Smooth muscle cell (in vitro differentiated cells): Measurements from ENCODE around the gene M6PR. TPM values are rescaled to one million over a fixed set of nuclear protein-coding genes. Genes with fewer than 3 reads are reported as not detected.
"Not testable (repeated sequence)": the region's sequence is repeated elsewhere in the genome, so short reads cannot be mapped to it uniquely, and the experiment has no call there.

ENCODE experiments used
- DNase-seq: peaks from one replicate; lab custom pipeline; 2025; ENCODE audit not compliant: unreplicated experiment; lab: John Stamatoyannopoulos, UW
- H2AFZ ChIP-seq: fragments of 200-600 bp; sonication (generic); 2 replicates; pipeline ENCODE4 v1.6.0; 2016; ENCODE audit warnings: antibody characterized with exemption, low read depth, mild to moderate bottlenecking
- H3F3A ChIP-seq: fragments of 200-600 bp; sonication (generic); 2 replicates; pipeline ENCODE4 v1.6.0; 2017; ENCODE audit warnings: antibody characterized with exemption, low read depth
- H3K27ac ChIP-seq: fragments of 200-600 bp; sonication (generic); 2 replicates; pipeline ENCODE4 v1.5.1; 2016; ENCODE audit warnings: low read depth, mild to moderate bottlenecking
- H3K27me3 ChIP-seq: fragments of 200-600 bp; sonication (generic); 2 replicates; pipeline ENCODE4 v1.6.1; 2016; ENCODE audit warnings: low read depth, mild to moderate bottlenecking
- H3K36me3 ChIP-seq: fragments of 200-600 bp; sonication (generic); 2 replicates; pipeline ENCODE4 v1.5.1; 2016; ENCODE audit warnings: low read depth
- H3K4me1 ChIP-seq: fragments of 200-600 bp; sonication (generic); 2 replicates; pipeline ENCODE4 v1.5.1; 2016; ENCODE audit warnings: low read depth
- H3K4me2 ChIP-seq: fragments of 200-600 bp; sonication (generic); 2 replicates; pipeline ENCODE4 v1.6.0; 2016; ENCODE audit warnings: mild to moderate bottlenecking
- H3K4me3 ChIP-seq: fragments of 200-600 bp; sonication (generic); 2 replicates; pipeline ENCODE4 v1.5.1; 2016; ENCODE audit warnings: mild to moderate bottlenecking
- H3K79me2 ChIP-seq: fragments of 200-600 bp; sonication (generic); 2 replicates; pipeline ENCODE4 v1.6.0; 2016; ENCODE audit warnings: low read depth, mild to moderate bottlenecking
- H3K9ac ChIP-seq: fragments of 200-600 bp; sonication (generic); 2 replicates; pipeline ENCODE4 v1.6.0; 2016; ENCODE audit warnings: low read depth
- H3K9me3 ChIP-seq: fragments of 200-600 bp; sonication (generic); replicated peaks from 2 replicates; pipeline ENCODE4 v1.5.1; 2016; ENCODE audit warnings: low read depth
- H4K20me1 ChIP-seq: fragments of 200-600 bp; sonication (generic); 2 replicates; pipeline ENCODE4 v1.6.0; 2016; ENCODE audit warnings: low read depth
- WGBS: methylation state at CpG from one replicate; pipeline ENCODE4 v1.1.7; 2016; ENCODE audit warnings: low lambda C conversion rate; 5-methylcytosine and 5-hydroxymethylcytosine counted together
- polyA plus RNA-seq: library from polyadenylated mRNA; unstranded; fragments of >200 nt; fragmentation: Nextera tagmentation; extraction: Ambion mirVana; gene quantifications from 2 replicates; pipeline ENCODE4 v1.2.1, GENCODE V29; 2016
- total RNA-seq: library from RNA; depleted of rRNA; stranded (reverse); fragments of >200 nt; gene quantifications from 2 replicates; pipeline ENCODE4 v1.2.3, GENCODE V29; 2014
- TF ChIP-seq, protein P1 (sequence below): fragments of 200-600 bp; sonication (generic); IDR thresholded peaks from 2 replicates; pipeline ENCODE4 v1.5.1; 2017; ENCODE audit warnings: borderline replicate concordance, mild to moderate bottlenecking, antibody characterized with exemption; ENCODE audit not compliant: insufficient read depth, poor library complexity, severe bottlenecking

Gene M6PR
- total and polyA plus RNA-seq, 2 experiments from 2014 or later = 49.8 to 106 TPM

DNA sequence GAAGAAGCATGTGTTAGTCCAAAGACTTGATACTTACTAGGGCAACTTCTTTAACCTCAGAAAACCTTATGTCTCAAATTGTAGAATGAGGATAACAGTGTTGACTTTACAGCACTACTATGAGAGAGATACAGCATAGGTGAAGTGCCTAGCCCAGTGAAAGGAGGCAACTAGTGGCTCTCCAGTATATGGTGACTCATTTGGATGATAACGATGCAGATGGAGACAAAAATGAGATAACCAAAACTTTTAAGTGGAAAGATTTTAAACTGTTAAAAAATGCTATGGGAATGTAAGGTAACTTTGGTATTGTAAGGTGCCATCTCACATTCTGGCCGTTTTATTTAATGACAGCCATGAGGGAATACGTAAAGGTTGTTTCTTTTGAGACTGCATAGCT lies 32.4 kb downstream of the M6PR start:
- no peak overlapping the region for H3K4me3 ChIP-seq
- H3K27me3 ChIP-seq = no peaks in the 10 kb centered on the region
- TF ChIP-seq, protein P1, sequence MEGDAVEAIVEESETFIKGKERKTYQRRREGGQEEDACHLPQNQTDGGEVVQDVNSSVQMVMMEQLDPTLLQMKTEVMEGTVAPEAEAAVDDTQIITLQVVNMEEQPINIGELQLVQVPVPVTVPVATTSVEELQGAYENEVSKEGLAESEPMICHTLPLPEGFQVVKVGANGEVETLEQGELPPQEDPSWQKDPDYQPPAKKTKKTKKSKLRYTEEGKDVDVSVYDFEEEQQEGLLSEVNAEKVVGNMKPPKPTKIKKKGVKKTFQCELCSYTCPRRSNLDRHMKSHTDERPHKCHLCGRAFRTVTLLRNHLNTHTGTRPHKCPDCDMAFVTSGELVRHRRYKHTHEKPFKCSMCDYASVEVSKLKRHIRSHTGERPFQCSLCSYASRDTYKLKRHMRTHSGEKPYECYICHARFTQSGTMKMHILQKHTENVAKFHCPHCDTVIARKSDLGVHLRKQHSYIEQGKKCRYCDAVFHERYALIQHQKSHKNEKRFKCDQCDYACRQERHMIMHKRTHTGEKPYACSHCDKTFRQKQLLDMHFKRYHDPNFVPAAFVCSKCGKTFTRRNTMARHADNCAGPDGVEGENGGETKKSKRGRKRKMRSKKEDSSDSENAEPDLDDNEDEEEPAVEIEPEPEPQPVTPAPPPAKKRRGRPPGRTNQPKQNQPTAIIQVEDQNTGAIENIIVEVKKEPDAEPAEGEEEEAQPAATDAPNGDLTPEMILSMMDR = no peak
- H4K20me1 ChIP-seq = no peaks in the 10 kb centered on the region
- no peak for DNase-seq
- H3F3A ChIP-seq = peaks cover 4% of the 10 kb centered on the region
- no peak overlapping the region for H3K27ac ChIP-seq
- H3K4me1 ChIP-seq = peaks cover 27% of the 10 kb centered on the region
- no peak overlapping the region for H3K9ac ChIP-seq
- H3K79me2 ChIP-seq = peaks cover 25% of the 10 kb centered on the region
- H2AFZ ChIP-seq = no peak overlapping the region
- 72% methylated on average over 3 of the region's 3 CpGs for WGBS
- H3K9me3 ChIP-seq = no peaks in the 10 kb centered on the region
- H3K4me2 ChIP-seq = no peak overlapping the region
- peaks cover 6% of the 10 kb centered on the region for H3K36me3 ChIP-seq

DNA sequence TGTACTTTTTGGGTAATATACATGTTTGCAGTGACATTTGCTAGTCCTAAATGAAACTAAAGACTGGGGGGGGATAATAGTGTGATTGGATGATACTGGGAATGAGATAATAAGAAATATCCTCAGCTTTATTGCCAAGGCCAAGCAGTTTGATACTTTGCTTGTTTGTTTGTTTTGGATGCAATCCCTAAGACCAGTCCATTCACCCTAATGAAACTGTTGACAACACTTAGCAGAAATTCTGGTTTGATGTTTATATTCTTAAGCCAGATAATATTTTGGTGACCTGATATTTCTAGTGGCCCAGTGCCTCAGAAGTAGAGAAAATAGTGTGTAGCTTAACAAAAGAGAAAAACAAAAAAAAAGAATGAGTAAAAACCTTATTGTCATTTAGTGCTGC lies 33.3 kb downstream of the M6PR start:
- DNase-seq = no peak
- no peaks in the 10 kb centered on the region for H3K9me3 ChIP-seq
- no peaks in the 10 kb centered on the region for H3K27me3 ChIP-seq
- H4K20me1 ChIP-seq = no peaks in the 10 kb centered on the region
- H3K4me2 ChIP-seq = peak overlapping the region; percentile 92
- H3K36me3 ChIP-seq = peaks cover 6% of the 10 kb centered on the region
- TF ChIP-seq, protein P1 = no peak
- no peak overlapping the region for H2AFZ ChIP-seq
- H3K4me1 ChIP-seq = peaks cover 33% of the 10 kb centered on the region
- H3K9ac ChIP-seq = no peak overlapping the region
- peaks cover 4% of the 10 kb centered on the region for H3F3A ChIP-seq
- H3K27ac ChIP-seq = no peak overlapping the region
- peaks cover 25% of the 10 kb centered on the region for H3K79me2 ChIP-seq
- H3K4me3 ChIP-seq = peak overlapping the region; percentile 93

DNA sequence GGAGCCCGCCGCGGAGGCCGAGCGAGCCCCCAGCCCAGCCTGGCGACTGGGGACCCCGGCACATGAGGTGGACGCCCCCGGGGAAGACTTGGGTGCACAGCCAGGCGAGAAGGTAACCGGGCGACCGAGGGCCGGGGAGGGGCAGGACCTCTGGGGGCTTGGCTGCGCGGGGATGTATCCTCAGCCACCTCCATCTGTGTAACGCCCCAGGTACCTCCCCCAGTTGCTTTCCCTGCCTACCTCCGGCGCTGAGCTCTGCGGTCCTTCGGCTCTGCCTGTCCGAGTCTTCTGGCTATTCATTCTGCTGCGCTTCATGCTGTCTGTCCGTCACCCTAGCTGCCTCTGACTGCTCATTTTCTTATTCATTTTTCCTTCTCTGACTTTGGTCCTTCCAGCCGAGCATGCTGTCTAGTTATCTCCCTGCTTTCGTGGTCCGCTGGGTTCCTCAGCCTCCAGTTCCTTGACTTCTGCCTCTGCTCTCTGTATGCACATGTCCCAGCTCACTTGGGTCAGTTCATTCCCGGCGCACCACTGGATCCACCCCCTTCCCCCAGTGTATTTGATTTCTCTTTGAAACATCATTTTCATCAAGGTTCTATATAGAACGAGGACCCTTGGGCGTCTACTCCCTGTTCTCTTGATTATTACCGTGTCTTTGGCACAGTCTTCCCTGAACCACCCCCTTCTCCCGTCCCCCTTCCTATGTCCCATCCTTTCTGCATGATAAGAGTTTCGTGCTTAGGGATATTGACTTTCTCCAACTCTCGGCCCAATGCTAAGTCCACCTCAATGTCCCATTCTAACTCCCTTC lies 34.5 kb downstream of the M6PR start:
- H3K27me3 ChIP-seq = no peaks in the 10 kb centered on the region
- peaks cover 29% of the 10 kb centered on the region for H3K4me1 ChIP-seq
- no peak overlapping the region for H3K27ac ChIP-seq
- H3K9ac ChIP-seq = peak overlapping the region; percentile 53
- H4K20me1 ChIP-seq = no peaks in the 10 kb centered on the region
- peak overlapping the region; percentile 93 for H3K4me3 ChIP-seq
- 1% methylated on average over 19 of the region's 35 CpGs for WGBS
- DNase-seq = peak; percentile 32
- TF ChIP-seq, protein P1 = no peak
- H3F3A ChIP-seq = peaks cover 4% of the 10 kb centered on the region
- peaks cover 3% of the 10 kb centered on the region for H3K36me3 ChIP-seq
- no peaks in the 10 kb centered on the region for H3K9me3 ChIP-seq
- peak overlapping the region; percentile 92 for H3K4me2 ChIP-seq
- peak overlapping the region; percentile 94 for H2AFZ ChIP-seq
- H3K79me2 ChIP-seq = peaks cover 25% of the 10 kb centered on the region

DNA sequence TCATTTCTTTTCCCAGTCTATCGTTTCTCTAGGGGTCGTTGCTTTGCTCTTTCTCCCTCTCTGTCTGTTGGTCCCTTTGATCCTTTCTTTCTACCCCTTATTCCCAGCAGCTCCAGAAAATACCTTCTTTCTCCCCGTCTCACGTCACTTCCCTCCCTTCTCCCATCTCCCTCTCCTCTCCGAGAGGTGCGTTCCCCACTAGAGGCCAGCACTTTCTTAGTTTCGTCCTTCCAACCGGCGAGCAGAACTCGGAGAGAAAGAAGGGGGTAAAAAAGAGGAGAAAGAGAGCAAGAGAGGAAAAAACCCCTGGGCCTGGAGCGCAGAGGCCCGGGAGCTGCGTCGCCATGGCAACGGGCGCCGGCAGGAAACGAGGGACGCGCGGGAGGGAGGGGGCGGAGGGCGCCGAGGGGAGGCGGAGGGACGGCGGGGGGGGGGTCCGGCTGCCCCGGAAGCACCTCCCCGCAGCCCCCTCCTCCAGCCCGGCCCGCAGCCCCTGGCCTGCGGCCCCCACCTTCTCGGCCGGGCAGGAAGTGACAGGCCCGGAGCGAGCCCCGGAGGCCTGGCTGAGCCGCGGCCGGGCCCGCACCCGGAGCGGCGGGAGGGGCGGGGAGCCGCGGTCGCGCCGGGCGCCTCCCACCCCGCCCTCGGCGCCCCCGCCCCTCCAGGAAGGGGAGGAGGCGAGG lies 35.3 kb downstream of the M6PR start, which contains the start of gene PHC1:
Gene PHC1, plus strand, starts transcription at position 477 of the 683 bp plus-strand sequence. CDS start 3,169 bp downstream, outside the sequence.
- H3K9me3 ChIP-seq, H4K20me1 ChIP-seq, H3K27me3 ChIP-seq, H3K36me3 ChIP-seq, H3F3A ChIP-seq: not testable (repeated sequence)
- DNase-seq = peak; percentile 54
- TF ChIP-seq, protein P1 = peak; percentile 40
- H3K27ac ChIP-seq = peak within 1 kb of the TSS; percentile 92
- H3K79me2 ChIP-seq = peaks cover 25% of the 10 kb centered on the region
- peak within 1 kb of the TSS; percentile 88 for H3K9ac ChIP-seq
- 1% methylated on average over 19 of the region's 57 CpGs for WGBS
- H3K4me1 ChIP-seq = peaks cover 29% of the 10 kb centered on the region
- peak within 1 kb of the TSS; percentile 93 for H3K4me3 ChIP-seq
- H3K4me2 ChIP-seq = peak within 1 kb of the TSS; percentile 92
- H2AFZ ChIP-seq = peak within 1 kb of the TSS; percentile 94
